Activated CD4-positive, alpha-beta T cell treated with anti-CD3 and anti-CD28 coated beads, Interleukin-2, amount 10 ng/mL, durations not matched to agents 7 days and 5 days (primary cell): ENCODE results near the gene KRT38. TPM values are rescaled to one million over a fixed set of nuclear protein-coding genes. Genes with fewer than 3 reads are reported as not detected.
"Not testable (repeated sequence)": the region's sequence is repeated elsewhere in the genome, so short reads cannot be mapped to it uniquely, and the experiment has no call there.

ENCODE experiments used
- CTCF ChIA-PET: fragments of 350-600 bp; sonication (Branson Sonifier 250); formaldehyde crosslinking; loops from one replicate; lab custom pipeline; 2021; ENCODE audit warnings: antibody characterized with exemption; lab: Charles Lee
- POLR2A ChIA-PET: fragments of 350-600 bp; sonication (Branson Sonifier 250); formaldehyde crosslinking; loops from one replicate; lab custom pipeline; 2021; ENCODE audit warnings: antibody characterized with exemption; lab: Charles Lee
- DNase-seq: peaks from one replicate; pipeline ENCODE4 v3.0.0-alpha.2; 2020
- H3K27ac Mint-ChIP-seq: one replicate; pipeline ENCODE4 v1.8.0; 2021; ENCODE audit warnings: mild to moderate bottlenecking, moderate library complexity, mixed read lengths
- H3K27me3 Mint-ChIP-seq: one replicate; pipeline ENCODE4 v1.8.0; 2021; ENCODE audit warnings: mixed read lengths
- H3K36me3 Mint-ChIP-seq: one replicate; pipeline ENCODE4 v1.8.0; 2021; ENCODE audit warnings: low read depth, mixed read lengths
- H3K4me1 Mint-ChIP-seq: one replicate; pipeline ENCODE4 v1.8.0; 2021; ENCODE audit warnings: mixed read lengths
- H3K4me3 Mint-ChIP-seq: one replicate; pipeline ENCODE4 v1.8.0; 2021; ENCODE audit warnings: mild to moderate bottlenecking, moderate library complexity, mixed read lengths
- H3K9me3 Mint-ChIP-seq: one replicate; pipeline ENCODE4 v1.8.0; 2021; ENCODE audit warnings: mixed read lengths
- total RNA-seq, 2 experiments: library from RNA; stranded (reverse); gene quantifications; one replicate each; pipeline ENCODE4 v1.2.3, GENCODE V29; 2021

The KRT38 gene
- total RNA-seq, 2 experiments from 2014 or later = not detected

DNA sequence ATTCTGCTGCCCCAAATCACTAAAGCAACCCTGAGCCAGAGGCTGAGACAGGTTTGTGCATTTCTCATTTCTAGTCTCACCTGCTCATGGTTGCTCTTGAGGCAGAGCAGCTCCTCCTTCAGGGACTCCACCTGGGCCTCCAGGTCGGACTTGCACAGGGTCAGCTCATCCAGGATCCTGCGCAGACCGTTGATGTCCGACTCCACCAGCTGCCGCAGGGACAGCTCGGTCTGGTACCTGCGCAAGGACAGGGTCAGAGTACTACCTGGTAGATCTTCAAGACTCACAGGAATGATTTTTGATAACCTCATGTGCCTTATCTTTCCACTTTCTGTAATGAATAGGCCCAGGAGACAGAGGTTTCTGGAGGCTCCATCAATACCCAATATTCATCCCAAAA, 44.4 kb downstream of the KRT38 start:
- CTCF ChIA-PET = no interaction called here

DNA sequence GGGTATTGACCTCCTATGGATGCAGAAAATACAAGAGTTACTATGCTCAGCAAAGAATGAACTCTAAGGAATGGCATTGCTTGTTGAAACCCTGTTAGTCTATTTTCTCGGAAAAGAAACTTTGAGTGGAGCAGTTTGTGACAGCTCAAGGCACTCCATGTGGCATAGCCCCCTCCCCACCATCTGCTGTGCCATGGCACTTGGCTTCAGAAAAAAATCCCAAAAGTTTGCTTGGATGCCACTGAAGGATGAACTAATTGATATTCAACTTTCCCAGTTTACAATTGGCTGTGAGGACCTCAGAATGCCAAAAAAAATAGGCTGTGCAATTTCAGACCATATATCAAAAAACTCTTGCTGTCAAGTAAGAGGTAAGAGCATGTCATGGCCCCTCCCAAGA, 45.2 kb downstream of the KRT38 start:
- ChIA-PET CTCF (no interaction called here), POLR2A (no interaction called here)
- Mint-ChIP-seq H3K27ac (no peak overlapping the region), H3K4me3 (no peak overlapping the region), H3K4me1 (no peaks in the 10 kb centered on the region), H3K36me3 (no peaks in the 10 kb centered on the region), H3K27me3 (peaks cover 2% of the 10 kb centered on the region), H3K9me3 (no peaks in the 10 kb centered on the region)
- no peak for DNase-seq

More for the DNA sequence above, 44.4 kb downstream of the KRT38 start:
- POLR2A ChIA-PET = no interaction called here
- no peak overlapping the region for H3K27ac Mint-ChIP-seq
- H3K4me1 Mint-ChIP-seq = no peaks in the 10 kb centered on the region
- H3K9me3 Mint-ChIP-seq = no peaks in the 10 kb centered on the region
- no peaks in the 10 kb centered on the region for H3K36me3 Mint-ChIP-seq
- DNase-seq = no peak
- H3K27me3 Mint-ChIP-seq = peaks cover 2% of the 10 kb centered on the region
- H3K4me3 Mint-ChIP-seq = no peak overlapping the region

DNA sequence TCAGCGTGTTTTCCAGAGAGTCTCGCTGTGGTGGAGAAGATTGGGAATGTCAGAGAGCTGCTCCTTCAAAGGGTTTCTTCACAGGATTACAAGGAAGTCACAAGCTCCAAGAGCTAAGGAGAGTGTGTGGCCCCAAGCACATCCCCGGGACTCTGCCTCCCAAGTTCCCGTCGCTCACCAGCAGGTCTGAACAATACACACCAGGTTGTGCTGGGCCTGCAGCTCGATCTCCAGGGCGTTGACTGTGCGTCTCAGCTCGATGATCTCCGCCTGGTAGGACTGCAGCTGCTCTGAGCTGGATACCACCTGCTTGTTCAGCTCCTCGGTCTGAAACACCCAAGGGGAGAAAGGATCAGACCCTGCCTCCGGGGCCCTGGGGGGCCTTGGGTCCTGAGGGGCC, 45.7 kb downstream of the KRT38 start:
- H3K4me1 Mint-ChIP-seq, H3K9me3 Mint-ChIP-seq, H3K36me3 Mint-ChIP-seq, H3K27me3 Mint-ChIP-seq, DNase-seq, POLR2A ChIA-PET, CTCF ChIA-PET, H3K27ac Mint-ChIP-seq, H3K4me3 Mint-ChIP-seq: not testable (repeated sequence)

DNA sequence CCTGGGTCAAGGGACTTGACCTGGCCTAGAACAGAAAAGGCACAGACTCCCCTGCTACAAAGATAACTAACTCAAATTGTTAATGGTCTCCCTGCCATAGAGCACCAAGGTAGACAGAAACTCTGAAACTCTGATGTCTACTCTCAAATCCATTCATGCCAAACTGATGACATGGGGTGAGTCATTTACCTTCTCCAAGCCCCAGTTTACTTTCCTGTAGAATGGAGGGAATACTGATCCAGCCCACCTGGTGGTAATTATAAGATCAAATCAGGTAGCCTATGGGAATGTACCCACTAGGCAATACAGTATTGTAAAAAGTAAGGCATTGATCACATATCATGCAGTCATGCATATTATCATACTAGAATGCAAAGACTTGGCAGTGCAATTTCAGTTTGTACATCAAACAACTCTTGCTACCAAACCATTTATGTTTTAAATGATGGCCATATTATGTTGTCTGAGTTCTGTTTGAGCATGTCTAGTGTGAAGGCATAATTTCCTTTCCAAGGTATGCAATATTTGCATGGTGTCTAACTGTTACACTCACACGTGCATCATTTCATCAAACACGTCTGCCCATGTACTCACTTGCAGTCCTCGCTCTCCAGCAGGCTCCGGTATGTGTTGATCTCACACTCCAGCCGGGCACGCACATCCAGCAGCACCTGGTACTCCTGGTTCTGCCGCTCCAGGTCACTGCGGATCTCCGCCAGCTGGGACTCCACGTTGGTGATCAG, 46.4 kb downstream of the KRT38 start:
- Mint-ChIP-seq H3K4me1 (no peaks in the 10 kb centered on the region), H3K36me3 (no peaks in the 10 kb centered on the region), H3K9me3 (peaks cover 2% of the 10 kb centered on the region), H3K4me3 (no peak overlapping the region), H3K27me3 (peaks cover 2% of the 10 kb centered on the region), H3K27ac (no peak overlapping the region)
- ChIA-PET POLR2A (no interaction called here), CTCF (no interaction called here)
- DNase-seq = no peak

DNA sequence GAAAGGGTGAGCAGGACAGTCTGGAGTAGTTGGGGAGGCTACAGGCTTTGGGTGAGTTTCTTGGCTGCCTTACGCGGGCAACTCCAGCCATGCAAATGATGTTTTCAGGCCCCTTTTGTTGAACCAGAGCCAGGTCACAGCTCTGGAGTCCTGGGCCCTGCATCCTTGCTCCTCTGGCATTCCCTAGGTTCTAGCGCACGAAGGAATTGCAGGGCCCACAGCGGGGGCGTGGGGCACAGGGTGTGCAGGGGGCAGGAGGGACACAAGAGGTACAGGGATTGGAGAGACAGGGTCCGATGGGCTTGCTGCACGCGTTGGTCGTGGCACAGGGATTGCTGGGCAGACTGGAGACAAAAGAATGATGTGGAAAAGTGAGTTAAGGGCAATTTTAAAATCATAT, 47.0 kb downstream of the KRT38 start:
- Mint-ChIP-seq H3K36me3 (no peaks in the 10 kb centered on the region), H3K4me1 (no peaks in the 10 kb centered on the region), H3K9me3 (peaks cover 2% of the 10 kb centered on the region), H3K4me3 (no peak overlapping the region), H3K27ac (no peak overlapping the region), H3K27me3 (peaks cover 2% of the 10 kb centered on the region)
- no peak for DNase-seq
- POLR2A ChIA-PET = no interaction called here
- CTCF ChIA-PET = no interaction called here

DNA sequence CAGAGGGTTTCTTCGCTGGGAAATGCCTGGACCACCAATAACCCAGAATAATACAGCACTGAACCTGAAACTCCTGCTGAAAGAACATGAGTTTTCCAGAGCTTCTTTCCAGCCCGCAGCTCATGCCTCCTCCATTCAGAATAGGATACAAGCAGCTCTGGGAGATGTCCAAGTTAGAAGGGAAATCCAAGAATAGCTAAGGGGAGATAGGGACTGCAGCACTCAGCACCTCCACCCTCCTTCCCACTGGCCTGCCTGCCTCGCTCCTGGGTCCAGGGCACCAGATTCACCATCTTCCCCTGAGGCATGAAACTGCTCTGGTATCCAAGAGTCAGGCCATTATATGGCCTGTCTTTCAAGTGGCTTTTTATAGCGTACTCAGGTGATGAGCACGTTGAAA, 47.5 kb downstream of the KRT38 start:
- no peak for DNase-seq
- no peaks in the 10 kb centered on the region for H3K36me3 Mint-ChIP-seq
- peaks cover 6% of the 10 kb centered on the region for H3K9me3 Mint-ChIP-seq
- ChIA-PET POLR2A (no interaction called here), CTCF (no interaction called here)
- H3K4me1 Mint-ChIP-seq = no peaks in the 10 kb centered on the region
- H3K27me3 Mint-ChIP-seq = peaks cover 2% of the 10 kb centered on the region
- no peak overlapping the region for H3K27ac Mint-ChIP-seq
- H3K4me3 Mint-ChIP-seq = no peak overlapping the region

DNA sequence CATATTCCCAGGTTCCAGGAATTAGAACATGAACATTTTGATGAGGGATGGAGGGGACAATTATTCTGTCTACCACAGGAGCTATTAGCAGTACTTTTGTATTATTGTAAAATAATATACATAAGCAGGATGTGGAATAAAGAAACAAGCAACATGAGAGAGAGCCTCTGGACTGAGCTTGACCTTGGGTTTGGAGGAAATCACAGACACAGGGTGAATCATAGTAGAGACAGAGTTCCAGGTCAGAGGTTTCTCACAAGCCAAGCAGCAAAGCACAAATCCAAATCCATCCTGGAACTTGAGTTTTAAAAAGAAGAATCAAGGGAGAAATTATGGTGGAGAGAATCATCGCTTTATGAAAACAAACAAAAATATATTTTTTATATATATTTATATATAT, 48.5 kb downstream of the KRT38 start:
- no peak for DNase-seq
- ChIA-PET CTCF (interaction anchor here (1.6 kb wide), 1 partner anchor 11 kb away, joined by 4 read pairs; the partner anchor contains the start of gene KRT34), POLR2A (no interaction called here)
- Mint-ChIP-seq H3K4me3 (no peak overlapping the region), H3K4me1 (no peaks in the 10 kb centered on the region), H3K9me3 (peaks cover 12% of the 10 kb centered on the region), H3K27me3 (peaks cover 2% of the 10 kb centered on the region), H3K27ac (no peak overlapping the region), H3K36me3 (no peaks in the 10 kb centered on the region)

DNA sequence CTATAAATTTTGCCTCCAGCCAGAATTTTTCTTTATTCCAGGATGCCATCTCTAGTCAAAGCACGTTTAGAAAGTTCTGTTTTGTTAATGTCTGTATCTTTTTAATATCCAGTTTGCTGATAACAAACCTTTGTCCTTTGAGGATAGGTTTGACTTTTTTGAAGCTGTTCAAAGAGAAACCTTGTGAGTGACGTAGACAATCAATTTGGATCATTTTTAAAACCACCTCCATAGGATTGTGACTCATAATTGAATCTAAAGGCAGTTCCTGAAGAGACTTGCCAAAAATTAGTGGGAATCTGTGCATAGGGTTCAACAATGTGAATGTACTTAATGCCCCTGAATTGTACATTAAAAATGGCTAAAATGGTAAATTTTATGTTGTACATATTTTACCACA, 49.2 kb downstream of the KRT38 start:
- peaks cover 17% of the 10 kb centered on the region for H3K9me3 Mint-ChIP-seq
- H3K4me3 Mint-ChIP-seq = no peak overlapping the region
- H3K27ac Mint-ChIP-seq = no peak overlapping the region
- H3K36me3 Mint-ChIP-seq = peaks cover 2% of the 10 kb centered on the region
- H3K27me3 Mint-ChIP-seq = peaks cover 4% of the 10 kb centered on the region
- no peaks in the 10 kb centered on the region for H3K4me1 Mint-ChIP-seq
- DNase-seq = no peak
- ChIA-PET POLR2A (no interaction called here), CTCF (interaction anchor here (1.0 to 1.6 kb wide), 2 partner anchors 10 to 13 kb away, joined by 3 to 4 read pairs; partner anchors contain the start of gene KRT34)

DNA sequence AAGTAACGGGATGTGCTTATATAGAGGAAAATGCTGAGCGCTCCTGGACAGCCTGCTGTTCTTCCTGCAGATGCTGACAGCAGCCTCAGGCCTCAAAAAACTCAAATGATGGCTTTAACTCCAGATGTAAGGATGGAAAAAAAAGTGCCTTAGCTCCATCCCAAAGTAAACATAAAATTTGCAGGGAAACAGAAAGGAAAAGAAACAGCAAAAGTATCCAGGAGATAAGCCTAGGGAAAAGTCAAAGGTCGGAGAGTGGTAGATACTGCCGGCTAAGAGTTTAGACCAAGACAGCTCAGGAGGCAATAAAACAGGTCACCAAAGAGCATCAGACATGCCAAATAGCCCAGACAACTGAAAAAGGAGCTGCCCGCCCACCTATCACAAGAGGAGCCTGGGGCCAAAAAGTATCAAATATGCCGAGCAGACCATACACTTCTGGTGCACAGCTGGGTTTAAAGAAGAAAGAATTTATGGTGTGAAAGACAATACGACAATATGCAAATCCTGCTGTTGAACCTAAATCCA, 50.3 kb downstream of the KRT38 start:
- Mint-ChIP-seq H3K4me3 (no peak overlapping the region), H3K27ac (no peak overlapping the region)

DNA sequence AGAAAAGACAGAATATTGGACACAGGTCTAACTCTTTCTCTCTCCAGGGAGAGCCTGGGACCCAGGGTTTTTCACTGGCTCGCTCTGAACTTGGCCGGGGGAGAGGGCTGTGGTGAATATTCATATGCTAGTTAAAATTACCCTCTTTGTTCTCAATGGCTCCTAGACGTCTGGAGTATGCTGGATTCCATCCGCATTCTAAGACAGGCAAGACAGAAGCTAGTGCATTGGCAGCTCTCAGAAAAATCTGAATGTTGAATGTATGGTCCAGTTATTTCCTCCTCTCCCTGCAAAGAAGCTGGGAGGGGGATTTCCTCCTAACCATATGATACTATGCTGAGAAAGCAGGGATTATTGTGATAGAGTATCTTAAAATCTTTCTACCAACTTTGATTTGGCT, 53.1 kb downstream of the KRT38 start:
- DNase-seq = no peak
- Mint-ChIP-seq H3K27me3 (peaks cover 9% of the 10 kb centered on the region), H3K36me3 (peaks cover 3% of the 10 kb centered on the region), H3K4me1 (no peaks in the 10 kb centered on the region), H3K9me3 (peaks cover 20% of the 10 kb centered on the region), H3K4me3 (no peak overlapping the region), H3K27ac (no peak overlapping the region)
- CTCF ChIA-PET = no interaction called here
- POLR2A ChIA-PET = no interaction called here

More for the DNA sequence above, 50.3 kb downstream of the KRT38 start:
- Mint-ChIP-seq H3K36me3 (peaks cover 3% of the 10 kb centered on the region), H3K9me3 (peaks cover 20% of the 10 kb centered on the region), H3K4me1 (no peaks in the 10 kb centered on the region), H3K27me3 (peaks cover 5% of the 10 kb centered on the region)
- DNase-seq = no peak
- ChIA-PET CTCF (interaction anchor here (0.6 to 1.6 kb wide), 5 partner anchors 9 to 213 kb away, joined by 3 to 4 read pairs (median 4); partner anchors contain the start of gene KRT34), POLR2A (no interaction called here)

DNA sequence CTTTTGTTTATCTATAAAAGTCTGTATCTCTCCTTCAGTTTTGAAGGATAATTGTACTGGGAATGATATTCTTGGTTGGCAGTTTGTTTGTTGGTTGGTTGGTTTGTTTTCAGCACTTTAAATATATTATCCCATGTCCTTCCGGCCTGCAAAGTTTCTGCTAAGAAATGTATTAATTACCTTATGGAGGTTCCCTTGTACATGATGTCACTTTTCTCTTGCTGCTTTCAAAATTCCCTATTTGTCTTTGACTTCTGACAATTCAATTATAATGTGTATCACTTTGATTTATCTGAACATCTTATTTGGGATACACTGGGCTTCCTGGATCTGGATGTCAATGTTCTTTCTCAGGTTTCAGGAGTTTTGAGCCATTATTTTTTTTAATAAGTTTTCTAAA, 54.6 kb downstream of the KRT38 start:
- Mint-ChIP-seq H3K36me3 (peaks cover 3% of the 10 kb centered on the region), H3K9me3 (peaks cover 20% of the 10 kb centered on the region), H3K27ac (no peak overlapping the region), H3K27me3 (peaks cover 6% of the 10 kb centered on the region), H3K4me1 (no peaks in the 10 kb centered on the region), H3K4me3 (no peak overlapping the region)
- DNase-seq = no peak
- POLR2A ChIA-PET = no interaction called here
- CTCF ChIA-PET = no interaction called here
